Lung (tissue), 12 donors: ENCODE results near the gene SLC41A1. TPM values are rescaled to one million over a fixed set of nuclear protein-coding genes. Genes with fewer than 3 reads are reported as not detected.

ENCODE experiments used
- ATAC-seq: fragments of 200-7000 bp; cut with Tn5 transposase; one replicate; pipeline ENCODE4 v1.9.1; 2020; ENCODE audit warnings: moderate number of reproducible peaks; ENCODE audit not compliant: insufficient read depth, low FRiP score
- DNase-seq, 3 donors: peaks; one replicate each; pipeline ENCODE4 v3.0.0-alpha.2; 2013 to 2017
- H3K27ac ChIP-seq, 2 donors: one replicate each; pipeline ENCODE4 v1.5.1; 2013; ENCODE audit warnings: mild to moderate bottlenecking in 2 of 2, moderate library complexity in 2 of 2, control low read depth in 1 of 2, inconsistent platforms in 1 of 2, low read depth in 1 of 2, low read length in 1 of 2
- H3K27me3 ChIP-seq, 3 donors: one replicate each; pipeline ENCODE4 v1.5.1; 2013; ENCODE audit warnings: low read length in 2 of 3; ENCODE audit not compliant: control insufficient read depth in 3 of 3, insufficient read depth in 3 of 3
- H3K36me3 ChIP-seq, 4 donors: one replicate each; pipeline ENCODE4 v1.5.1; 2013; ENCODE audit warnings: low read length in 4 of 4, mild to moderate bottlenecking in 1 of 4, moderate library complexity in 1 of 4; ENCODE audit not compliant: control insufficient read depth in 4 of 4, insufficient read depth in 4 of 4
- H3K4me1 ChIP-seq, 5 donors: one replicate each; pipeline ENCODE4 v1.5.1; 2013; ENCODE audit warnings: low read length in 5 of 5, mild to moderate bottlenecking in 2 of 5, moderate library complexity in 1 of 5; ENCODE audit not compliant: control insufficient read depth in 5 of 5, insufficient read depth in 5 of 5
- H3K4me3 ChIP-seq: one replicate; pipeline ENCODE4 v1.5.1; 2013; ENCODE audit warnings: mild to moderate bottlenecking, control low read depth, moderate library complexity
- H3K9ac ChIP-seq, 2 donors: one replicate each; pipeline ENCODE4 v1.5.1; 2013; ENCODE audit warnings: low read length in 2 of 2, control low read depth in 1 of 2; ENCODE audit not compliant: insufficient read depth in 1 of 2
- H3K9me3 ChIP-seq, 4 donors: one replicate each; pipeline ENCODE4 v1.5.1; 2013; ENCODE audit warnings: low read length in 3 of 4, mild to moderate bottlenecking in 1 of 4, moderate library complexity in 1 of 4; ENCODE audit not compliant: control insufficient read depth in 4 of 4, insufficient read depth in 3 of 4
- WGBS, 2 donors: extraction: QIAGEN DNeasy Blood & Tissue Kit; methylation state at CpG; one replicate each; pipeline ENCODE4 v1.1.7; 2013; 5-methylcytosine and 5-hydroxymethylcytosine counted together
- polyA plus RNA-seq, 2 donors: library from polyadenylated mRNA; stranded (reverse); fragments of 200-250 nt; gene quantifications; one replicate each; pipeline ENCODE4 v1.2.1, GENCODE V29; 2013
- total RNA-seq, 2 donors: library from RNA; depleted of rRNA in 1 of 2; stranded (reverse); fragments of >200 nt in 1 of 2; gene quantifications; one replicate each; pipeline ENCODE4 v1.2.1, GENCODE V29; 2014 to 2021
- TF ChIP-seq, protein P1 (sequence below): IDR thresholded peaks from 2 replicates; pipeline ENCODE4 v1.5.1; 2012; ENCODE audit warnings: mild to moderate bottlenecking; ENCODE audit errors: control extremely low read depth, extremely low read depth
- donor health status: control.
- donor health status: control.
- donor health status: Bipolar disorder and iron deficiency.
- donor health status: healthy.
- donor health status: DM: yes; HTN: yes; CAD: no.

Gene SLC41A1
- total and polyA plus RNA-seq, 4 donors, result 11.8 to 26.9 (median 22.4) TPM

DNA sequence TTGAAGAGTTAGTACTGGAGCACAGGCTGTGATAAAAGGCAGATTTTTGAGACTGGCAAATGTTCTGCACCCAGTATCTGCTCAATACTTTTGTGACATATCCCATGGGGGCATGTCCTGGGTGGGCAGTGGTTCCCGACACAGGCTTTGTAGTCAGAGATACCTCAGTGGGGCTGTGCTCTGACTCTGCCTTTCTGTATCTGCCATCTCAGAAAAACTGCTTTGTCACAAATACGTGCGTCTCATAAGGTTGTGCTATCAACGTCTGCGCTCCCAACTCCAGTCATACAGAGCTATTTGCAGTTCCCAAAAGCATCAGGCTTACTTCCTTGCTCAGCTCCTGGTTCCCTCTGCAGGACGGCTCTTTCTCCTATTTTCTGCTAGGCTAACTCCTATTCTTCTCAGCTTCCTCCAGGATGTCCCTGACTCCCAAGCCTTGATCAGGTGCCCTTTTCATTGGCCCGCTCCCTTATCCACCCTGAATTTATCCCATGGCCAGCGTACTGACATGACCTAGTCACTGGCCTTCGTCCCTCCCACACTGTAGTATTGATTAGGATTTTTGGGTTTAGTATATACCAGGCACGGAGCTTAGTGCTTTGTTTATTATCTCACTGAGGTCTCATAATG is 25.6 kb downstream of the SLC41A1 start:
- WGBS, 2 donors, result 87 to 88% methylated on average over 10 of the region's 10 CpGs
- H3K27me3 ChIP-seq, result no peaks in the 10 kb centered on the region
- H3K36me3 ChIP-seq, result peaks cover 3 to 9% (median 4%) of the 10 kb centered on the region in 4 donors
- TF ChIP-seq, protein P1, sequence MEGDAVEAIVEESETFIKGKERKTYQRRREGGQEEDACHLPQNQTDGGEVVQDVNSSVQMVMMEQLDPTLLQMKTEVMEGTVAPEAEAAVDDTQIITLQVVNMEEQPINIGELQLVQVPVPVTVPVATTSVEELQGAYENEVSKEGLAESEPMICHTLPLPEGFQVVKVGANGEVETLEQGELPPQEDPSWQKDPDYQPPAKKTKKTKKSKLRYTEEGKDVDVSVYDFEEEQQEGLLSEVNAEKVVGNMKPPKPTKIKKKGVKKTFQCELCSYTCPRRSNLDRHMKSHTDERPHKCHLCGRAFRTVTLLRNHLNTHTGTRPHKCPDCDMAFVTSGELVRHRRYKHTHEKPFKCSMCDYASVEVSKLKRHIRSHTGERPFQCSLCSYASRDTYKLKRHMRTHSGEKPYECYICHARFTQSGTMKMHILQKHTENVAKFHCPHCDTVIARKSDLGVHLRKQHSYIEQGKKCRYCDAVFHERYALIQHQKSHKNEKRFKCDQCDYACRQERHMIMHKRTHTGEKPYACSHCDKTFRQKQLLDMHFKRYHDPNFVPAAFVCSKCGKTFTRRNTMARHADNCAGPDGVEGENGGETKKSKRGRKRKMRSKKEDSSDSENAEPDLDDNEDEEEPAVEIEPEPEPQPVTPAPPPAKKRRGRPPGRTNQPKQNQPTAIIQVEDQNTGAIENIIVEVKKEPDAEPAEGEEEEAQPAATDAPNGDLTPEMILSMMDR, result no peak
- ATAC-seq (no peak), DNase-seq (no peak)
- no peak overlapping the region for H3K4me3 ChIP-seq
- H3K27ac ChIP-seq, result peak overlapping the region in 1 of 2 donors; percentile 71
- no peaks in the 10 kb centered on the region for H3K9me3 ChIP-seq
- H3K4me1 ChIP-seq, result peaks cover 0 to 8% (median 0%) of the 10 kb centered on the region in 5 donors
- H3K9ac ChIP-seq, result no peak overlapping the region

DNA sequence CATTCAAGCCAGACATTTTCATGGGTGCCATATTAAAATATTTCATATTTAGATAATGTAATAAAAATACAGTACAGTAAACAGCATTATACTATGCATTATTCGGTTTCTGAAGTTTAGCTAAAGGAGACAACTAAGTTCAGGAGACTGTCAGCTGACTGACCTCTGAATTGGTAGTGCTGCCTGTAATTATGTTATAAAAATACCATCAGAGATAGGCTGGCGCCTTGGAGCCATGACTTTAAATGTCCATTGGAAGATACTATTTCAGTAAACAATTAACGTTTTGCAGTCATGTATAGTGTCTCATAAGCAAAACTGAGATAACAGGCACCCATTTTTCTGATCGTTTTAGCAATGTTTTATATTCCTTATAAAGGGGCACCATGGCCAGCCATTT is 26.4 kb downstream of the SLC41A1 start:
- ATAC-seq, result no peak
- no peaks in the 10 kb centered on the region for H3K9me3 ChIP-seq
- TF ChIP-seq, protein P1, result no peak
- no peak overlapping the region for H3K9ac ChIP-seq
- H3K36me3 ChIP-seq, result peaks cover 3 to 9% (median 4%) of the 10 kb centered on the region in 4 donors
- H3K27ac ChIP-seq, result no peak overlapping the region
- no peak for DNase-seq
- H3K4me3 ChIP-seq, result no peak overlapping the region
- H3K27me3 ChIP-seq, result no peaks in the 10 kb centered on the region
- 64 to 69% methylated on average over 4 of the region's 4 CpGs for WGBS, 2 donors
- peaks cover 0 to 8% (median 0%) of the 10 kb centered on the region in 5 donors for H3K4me1 ChIP-seq

- H3K36me3 ChIP-seq, result peaks cover 0 to 8% (median 2%) of the 10 kb centered on the region in 4 donors
- H3K4me1 ChIP-seq, result peaks cover 0 to 8% (median 0%) of the 10 kb centered on the region in 5 donors
- no peak for ATAC-seq
- WGBS, 2 donors, result 94 to 95% methylated on average over 9 of the region's 9 CpGs
- H3K4me3 ChIP-seq, result no peak overlapping the region
- no peak overlapping the region for H3K9ac ChIP-seq
- no peak for DNase-seq
- H3K9me3 ChIP-seq, result no peaks in the 10 kb centered on the region
- H3K27me3 ChIP-seq, result no peaks in the 10 kb centered on the region
- TF ChIP-seq, protein P1, result no peak
- H3K27ac ChIP-seq, result no peak overlapping the region
These were observed 27.6 kb downstream of the SLC41A1 start for GRCh38 chr1:205785446-205785845.
